ENCODE results near the gene EIF4E1B.
"Not testable (repeated sequence)": the region's sequence is repeated elsewhere in the genome, so short reads cannot be mapped to it uniquely, and the experiment has no call there.

Gene EIF4E1B

GRCh38 chr5:176629853-176630680 is at the start of gene EIF4E1B, which contains the start of gene SNCB:
Gene EIF4E1B (plus strand): TSS chr5:176630675. CDS start chr5:176642788, 12,113 bp downstream.
Gene SNCB (minus strand): TSS chr5:176630534. CDS start chr5:176629654, 880 bp downstream.
- in situ Hi-C loops (cut with HindIII; ENCODE audit: low sequenced_read_pairs), result no loop called here

GRCh38 chr5:176581361-176581760 is 49.1 kb upstream of the EIF4E1B start:
- in situ Hi-C loops (cut with HindIII; ENCODE audit: low sequenced_read_pairs), result no loop called here

- in situ Hi-C loops (cut with HindIII; ENCODE audit: low sequenced_read_pairs), result no loop called here
These were observed 47.4 kb upstream of the EIF4E1B start for GRCh38 chr5:176583076-176583475.

GRCh38 chr5:176587398-176587797 is 43.1 kb upstream of the EIF4E1B start:
- in situ Hi-C loops (cut with HindIII; ENCODE audit: low sequenced_read_pairs), result no loop called here

GRCh38 chr5:176588297-176588696 is 42.2 kb upstream of the EIF4E1B start:
- in situ Hi-C loops (cut with HindIII; ENCODE audit: low sequenced_read_pairs), result no loop called here

- in situ Hi-C loops (cut with HindIII; ENCODE audit: low sequenced_read_pairs), result no loop called here
These were observed 41.3 kb upstream of the EIF4E1B start for GRCh38 chr5:176589039-176589769.

GRCh38 chr5:176590035-176590717 is 40.3 kb upstream of the EIF4E1B start:
- in situ Hi-C loops (cut with HindIII; ENCODE audit: low sequenced_read_pairs), result no loop called here

- in situ Hi-C loops (cut with HindIII; ENCODE audit: low sequenced_read_pairs), result not testable (repeated sequence)
These were observed 38.8 kb upstream of the EIF4E1B start for GRCh38 chr5:176591667-176592066.

GRCh38 chr5:176592573-176592972 is 37.9 kb upstream of the EIF4E1B start:
- in situ Hi-C loops (cut with HindIII; ENCODE audit: low sequenced_read_pairs), result no loop called here

GRCh38 chr5:176593273-176593869 is 37.1 kb upstream of the EIF4E1B start:
- in situ Hi-C loops (cut with HindIII; ENCODE audit: low sequenced_read_pairs), result no loop called here

GRCh38 chr5:176594554-176594953 is 35.9 kb upstream of the EIF4E1B start:
- in situ Hi-C loops (cut with HindIII; ENCODE audit: low sequenced_read_pairs), result no loop called here

- in situ Hi-C loops (cut with HindIII; ENCODE audit: low sequenced_read_pairs), result no loop called here
These were observed 35.0 kb upstream of the EIF4E1B start for GRCh38 chr5:176595386-176595943.

- in situ Hi-C loops (cut with HindIII; ENCODE audit: low sequenced_read_pairs), result no loop called here
These were observed 34.3 kb upstream of the EIF4E1B start for GRCh38 chr5:176596069-176596644.

GRCh38 chr5:176596689-176597416 is 33.6 kb upstream of the EIF4E1B start:
- in situ Hi-C loops (cut with HindIII; ENCODE audit: low sequenced_read_pairs), result no loop called here

GRCh38 chr5:176597417-176598389 is 32.8 kb upstream of the EIF4E1B start:
- in situ Hi-C loops (cut with HindIII; ENCODE audit: low sequenced_read_pairs), result no loop called here

GRCh38 chr5:176599749-176600430 is 30.6 kb upstream of the EIF4E1B start:
- in situ Hi-C loops (cut with HindIII; ENCODE audit: low sequenced_read_pairs), result loop anchor here (25.0 kb wide), 1 partner anchor 163 kb away; the partner anchor contains the start of gene FAF2

- in situ Hi-C loops (cut with HindIII; ENCODE audit: low sequenced_read_pairs), result loop anchor here (25.0 kb wide), 1 partner anchor 165 kb away; the partner anchor contains the start of gene FAF2
These were observed 28.5 kb upstream of the EIF4E1B start for GRCh38 chr5:176601901-176602482.

Data from endothelial cell of hepatic sinusoid (primary cell).